ENCODE measurements around the gene MRPL30.
"Not testable (repeated sequence)": the region's sequence is repeated elsewhere in the genome, so short reads cannot be mapped to it uniquely, and the experiment has no call there.

MRPL30 gene

DNA sequence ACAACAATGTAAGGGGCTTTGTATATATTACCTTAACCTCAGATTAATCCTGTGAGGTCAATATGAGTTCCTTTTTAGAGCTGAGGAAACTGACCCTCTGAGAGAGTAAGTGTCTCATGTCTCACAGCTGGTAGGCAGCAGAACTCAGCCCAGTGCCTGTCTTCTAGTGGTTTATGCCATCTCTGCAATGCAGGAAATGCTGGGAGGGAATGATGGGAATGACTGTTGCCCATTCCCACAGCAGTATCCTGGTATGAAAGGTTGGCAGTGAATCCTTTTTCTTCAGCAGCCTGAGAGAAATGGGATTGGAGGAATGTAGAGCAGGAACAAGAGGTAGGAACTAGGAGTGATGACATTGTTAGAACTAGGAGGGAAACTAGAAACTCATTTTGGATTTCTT is 6.0 kb downstream of the MRPL30 start:
- no peak for DNase-seq

DNA sequence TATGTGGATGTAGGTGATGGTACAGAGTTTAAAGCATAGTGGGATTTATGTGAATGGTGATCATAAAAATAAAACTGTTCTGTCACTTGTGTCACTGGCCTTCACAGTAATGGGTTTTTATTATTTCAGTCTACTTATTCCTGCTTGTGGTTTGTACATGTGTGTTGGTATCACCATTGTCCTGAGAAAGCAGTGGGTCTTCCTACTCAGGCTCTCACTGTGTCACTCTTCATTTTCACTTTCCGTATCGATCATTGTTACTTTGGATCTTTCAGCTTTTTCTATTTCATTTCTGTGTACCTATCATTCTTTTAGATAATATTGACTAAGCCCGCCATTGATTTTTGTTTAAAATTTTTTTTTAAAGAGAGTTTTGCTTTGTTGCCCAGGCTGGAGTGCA is 7.4 kb downstream of the MRPL30 start:
- no peak for DNase-seq

DNA sequence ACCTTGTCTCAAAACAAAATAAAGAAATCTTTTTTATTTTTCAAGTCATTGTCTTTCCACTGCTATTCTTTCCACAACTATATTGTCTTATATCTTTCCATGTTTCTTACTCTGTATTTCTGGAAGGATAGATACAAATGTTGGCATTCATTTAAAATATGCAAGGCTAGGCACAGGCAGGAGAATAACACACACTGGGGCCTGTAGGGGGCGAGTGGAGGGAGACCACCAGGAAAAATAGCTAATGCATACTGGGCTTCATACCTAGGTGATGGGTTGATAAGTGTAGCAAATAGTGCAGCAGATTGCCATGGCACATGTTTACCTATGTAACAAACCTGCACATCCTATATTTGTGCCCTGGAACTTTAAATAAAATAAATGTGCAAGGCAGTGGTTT is 9.6 kb downstream of the MRPL30 start:
- DNase-seq = no peak

DNA sequence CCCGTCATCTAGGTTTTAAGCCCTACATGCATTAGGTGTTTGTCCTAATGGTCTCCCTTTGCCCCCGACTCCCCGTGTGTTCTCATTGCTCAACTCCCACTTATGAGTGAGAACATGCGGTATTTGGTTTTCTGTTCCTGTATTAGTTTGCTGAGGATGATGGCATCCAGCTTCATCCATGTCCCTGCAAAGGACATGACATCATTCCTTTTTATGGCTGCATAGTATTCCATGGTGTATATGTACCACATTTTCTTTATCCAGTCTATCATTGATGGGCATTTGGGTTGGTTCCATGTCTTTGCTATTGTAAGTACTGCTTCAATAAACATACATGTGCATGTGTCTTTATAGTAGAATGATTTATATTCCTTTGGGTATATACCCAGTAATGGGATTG is 11.4 kb downstream of the MRPL30 start:
- not testable (repeated sequence) for DNase-seq

DNA sequence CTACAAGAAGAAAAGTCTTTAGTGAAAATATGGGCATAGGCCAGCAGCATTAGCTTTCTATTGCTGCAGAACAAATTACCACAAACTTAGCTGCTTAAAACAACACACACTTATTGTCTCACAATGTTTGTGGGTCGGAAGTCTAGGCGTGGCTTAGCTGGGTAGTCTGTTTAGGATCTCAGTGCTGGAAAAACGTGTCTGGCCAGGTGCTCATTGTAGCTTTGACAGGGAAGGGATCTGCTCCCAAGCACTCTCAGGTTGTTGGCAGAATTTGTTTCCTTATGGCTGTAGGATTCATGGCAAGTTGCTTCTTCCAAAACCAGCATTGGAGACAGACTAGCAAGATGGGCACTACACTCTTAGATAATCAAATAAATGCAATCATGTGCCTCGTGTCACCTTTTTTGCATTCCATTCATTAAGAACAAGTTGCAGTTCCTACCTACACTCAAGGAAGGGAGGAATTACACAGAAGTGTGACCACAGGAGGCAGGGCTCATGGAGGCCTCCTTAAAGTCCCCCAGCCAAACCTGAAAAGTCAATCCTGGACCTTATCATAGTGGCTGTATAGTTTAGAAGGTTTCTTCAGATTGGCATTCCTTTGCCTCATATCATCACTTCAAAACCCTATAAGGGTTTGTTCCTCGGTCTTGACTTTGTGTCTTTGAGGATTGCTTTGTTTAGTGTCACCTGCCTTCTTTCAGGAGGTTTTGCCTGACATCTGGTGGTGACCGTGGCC is 17.3 kb downstream of the MRPL30 start:
- no peak for DNase-seq

DNA sequence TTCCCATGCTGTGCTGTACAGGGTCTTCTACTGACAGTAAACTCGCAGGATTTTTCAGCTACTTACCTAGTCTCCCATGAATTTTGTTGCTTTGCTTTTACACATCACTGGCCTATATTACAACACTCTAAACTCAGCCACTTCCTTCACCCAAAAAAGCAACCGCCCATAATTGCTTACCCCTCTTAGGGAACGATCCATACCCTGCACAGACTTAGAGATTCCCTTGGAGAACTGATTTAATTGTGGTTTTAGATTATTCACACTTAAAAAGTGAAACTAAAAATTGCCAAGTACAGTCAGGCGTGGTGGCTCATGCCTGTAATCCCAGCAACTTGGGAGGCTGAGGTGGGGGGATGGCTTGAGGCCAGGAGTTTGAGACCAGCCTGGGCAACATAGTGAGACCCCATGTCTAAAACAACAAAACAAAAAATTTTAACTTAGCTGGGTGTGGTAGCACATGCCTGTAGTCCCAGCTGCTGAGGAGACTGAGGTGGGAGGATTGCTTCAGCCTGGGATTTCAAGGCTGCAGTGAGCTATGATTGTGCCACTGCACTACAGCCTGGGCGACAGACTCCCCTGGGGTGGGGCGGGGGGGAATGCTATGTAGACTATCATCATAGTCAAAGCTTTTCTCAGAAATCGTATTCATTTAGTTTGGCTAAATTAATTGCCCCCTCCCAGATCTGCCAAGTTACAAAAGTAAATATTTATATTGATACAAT is 19.3 kb downstream of the MRPL30 start:
- no peak for DNase-seq

DNA sequence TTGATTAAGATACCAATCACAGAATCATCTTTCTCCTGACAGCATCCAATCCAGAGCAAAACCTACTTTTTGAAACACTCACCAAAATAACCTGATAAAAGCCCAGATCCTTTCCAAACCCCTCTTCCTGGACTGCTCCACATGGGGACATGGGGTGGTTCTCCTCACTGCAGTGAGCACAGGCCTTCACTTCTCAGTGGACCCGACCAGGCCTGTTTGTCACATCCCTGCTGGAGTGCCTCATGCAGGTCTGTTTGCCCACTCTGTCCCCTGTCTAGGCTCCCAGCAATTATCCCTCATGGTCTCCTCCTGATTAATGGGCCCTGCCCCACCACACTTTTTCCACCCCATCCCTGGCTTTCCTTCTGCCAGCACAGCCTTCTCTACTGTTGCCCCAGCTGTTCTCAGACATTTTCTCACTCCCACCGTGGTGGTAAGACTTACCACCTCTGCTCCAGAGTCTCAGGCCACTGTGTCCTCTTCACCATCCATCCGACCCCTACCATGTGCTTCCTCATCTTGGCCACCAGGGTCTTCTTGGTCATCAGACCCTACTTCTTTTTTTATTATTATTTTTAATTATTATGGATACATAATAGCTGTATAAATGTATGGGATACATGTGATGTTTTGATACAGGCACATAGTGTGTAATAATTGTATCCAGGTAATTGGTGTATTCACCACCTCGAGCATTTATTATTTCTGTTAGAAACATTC is 21.1 kb downstream of the MRPL30 start:
- no peak for DNase-seq

DNA sequence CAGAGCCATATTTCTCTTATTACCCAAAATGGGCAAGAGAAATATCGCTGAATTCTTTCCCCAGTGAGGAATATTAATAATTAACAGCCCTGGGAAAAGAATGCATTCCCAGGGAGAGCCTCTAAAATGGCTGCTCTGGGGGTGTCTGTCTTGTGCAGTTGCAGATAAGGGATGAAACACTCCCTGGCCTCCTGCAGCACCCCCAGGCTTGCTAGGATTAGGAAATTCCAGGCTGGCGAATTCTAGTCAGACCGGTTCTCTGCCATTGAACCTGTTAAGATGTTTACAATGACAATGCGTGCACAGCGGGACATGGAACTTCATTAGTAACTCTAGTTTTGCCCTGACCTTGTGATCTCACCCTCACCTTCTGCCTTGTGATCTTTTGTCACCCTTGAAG is 24.5 kb downstream of the MRPL30 start:
- no peak for DNase-seq

DNA sequence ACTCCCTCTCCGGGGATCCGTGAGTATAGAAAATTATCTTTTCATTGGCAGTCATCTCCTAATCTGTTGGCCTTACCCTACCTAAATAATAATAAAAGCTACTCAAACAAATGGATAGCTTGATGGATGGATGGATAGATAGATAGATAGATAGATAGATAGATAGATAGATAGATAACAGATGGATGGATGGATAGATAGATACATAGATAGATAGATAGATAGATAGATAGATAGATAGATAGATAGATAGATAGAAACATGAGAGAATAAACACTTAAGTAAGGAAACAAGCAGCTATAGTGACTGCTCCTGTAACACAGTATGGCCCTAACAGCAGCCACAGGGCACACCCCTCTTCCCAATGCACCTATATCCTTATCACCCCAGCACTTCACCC is 35.1 kb downstream of the MRPL30 start:
- no peak for DNase-seq

DNA sequence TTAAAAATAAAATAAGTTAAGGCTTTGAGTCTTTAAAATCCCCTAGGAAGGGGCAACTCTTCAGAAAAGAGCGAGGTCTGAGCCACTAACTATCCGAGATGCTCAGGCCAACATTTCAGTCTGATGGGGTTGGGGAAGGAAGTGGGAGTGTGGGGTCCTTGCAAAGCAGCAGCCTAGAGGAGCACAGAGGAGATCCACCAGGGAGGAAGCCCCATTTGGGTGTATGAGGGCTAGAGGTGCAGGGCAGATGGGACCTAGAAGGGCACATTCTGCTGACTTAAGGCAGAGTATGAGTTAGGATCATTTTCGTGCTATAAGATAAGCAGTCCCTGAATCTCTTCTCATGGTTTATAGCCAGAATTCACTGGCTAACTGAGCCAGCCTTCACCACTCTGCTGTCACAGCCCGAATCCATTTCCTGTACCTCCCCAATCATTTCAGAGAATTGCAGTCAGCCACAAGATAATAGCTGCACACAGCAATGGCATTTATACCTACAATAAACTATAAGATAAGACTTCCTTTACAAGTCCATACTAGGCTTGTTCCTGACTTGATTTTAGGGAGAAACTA is 37.0 kb downstream of the MRPL30 start:
- no peak for DNase-seq

DNA sequence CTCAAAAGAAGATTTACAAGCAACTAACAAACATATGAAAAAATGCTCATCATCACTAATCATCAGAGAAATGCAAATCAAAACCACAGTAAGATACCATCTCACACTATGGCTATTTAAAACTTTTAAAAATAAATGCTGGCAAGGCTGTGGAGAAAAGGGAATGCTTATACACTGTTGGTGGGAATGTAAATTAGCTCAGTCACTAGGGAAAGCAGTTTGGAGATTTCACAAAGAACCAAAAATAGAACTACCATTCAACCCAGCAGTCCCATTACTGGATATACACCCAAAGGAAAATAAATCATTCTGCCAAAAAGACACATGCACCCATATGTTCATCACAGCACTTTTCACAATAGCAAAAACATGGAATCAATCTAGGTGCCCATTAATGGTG is 52.2 kb downstream of the MRPL30 start:
- DNase-seq = not testable (repeated sequence)

DNA sequence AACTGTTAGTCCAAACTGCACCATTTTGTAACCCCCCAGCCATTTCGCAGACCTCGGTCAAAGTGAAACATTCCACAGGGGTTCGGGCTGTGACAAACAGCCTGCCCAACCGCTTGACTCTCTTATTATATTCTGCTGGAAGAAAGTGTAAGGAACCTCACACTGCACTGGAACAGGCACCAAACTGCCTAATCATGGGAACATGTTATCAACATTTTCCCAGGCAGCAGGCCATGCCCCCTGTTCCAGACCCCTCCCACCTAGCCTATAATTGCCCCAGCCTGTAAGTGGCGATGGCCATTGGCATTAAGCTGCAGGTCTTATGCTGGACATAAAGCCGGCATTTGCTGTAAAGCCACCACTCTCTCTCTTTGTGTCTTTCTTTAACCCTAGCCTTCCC is 57.6 kb downstream of the MRPL30 start:
- DNase-seq = no peak

DNA sequence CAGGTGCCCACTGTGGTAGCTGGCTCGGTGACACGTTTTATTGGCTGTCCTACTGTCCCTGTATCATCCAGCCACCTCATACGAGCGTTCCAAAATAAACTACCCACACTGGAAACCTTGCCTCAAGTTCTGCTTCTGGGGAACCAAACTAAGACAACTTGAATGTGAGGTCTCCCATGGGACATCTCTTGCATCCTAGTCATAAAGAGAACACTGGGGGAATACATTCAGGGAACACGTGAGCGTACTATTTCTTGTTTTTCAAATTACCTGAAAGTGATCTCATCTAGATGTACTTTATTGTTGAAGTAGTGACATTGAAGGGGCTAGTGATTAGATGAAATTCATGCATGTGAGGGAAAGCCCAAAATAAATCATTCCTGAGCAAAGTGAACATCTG is 59.4 kb downstream of the MRPL30 start:
- DNase-seq = no peak

DNA sequence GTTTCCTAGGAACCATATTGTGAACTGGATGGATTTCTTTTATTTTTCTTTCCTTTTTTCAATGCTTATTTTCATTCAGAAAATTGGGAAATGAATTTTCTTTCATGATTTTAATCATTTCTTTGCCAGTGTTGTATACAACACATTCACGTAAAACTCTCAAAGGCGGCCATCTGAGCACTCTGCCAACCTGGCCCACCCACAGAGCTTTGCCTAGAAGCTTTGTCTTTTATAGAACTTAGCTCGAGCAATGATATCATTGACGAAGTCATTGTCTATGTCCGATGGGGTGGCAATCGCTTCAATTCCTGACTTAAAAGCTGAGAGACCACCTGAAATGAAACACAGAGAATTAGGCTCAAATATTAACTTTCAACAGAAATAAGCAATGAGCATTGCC is 61.2 kb downstream of the MRPL30 start:
- DNase-seq = no peak
